HG03439 (cell line): ENCODE measurements around the gene SMPDL3A.
"Not testable (repeated sequence)": the region's sequence is repeated elsewhere in the genome, so short reads cannot be mapped to it uniquely, and the experiment has no call there.

Source experiments
- ATAC-seq: cut with Tn5 transposase; IDR thresholded peaks from one replicate; pipeline ENCODE4 v1.9.1; 2021; ENCODE audit warnings: mild to moderate bottlenecking, moderate library complexity; ENCODE audit not compliant: unreplicated experiment

The SMPDL3A gene

GRCh38 chr6:122789182-122790027, at the start of gene SMPDL3A:
TSS of gene SMPDL3A (plus strand) at chr6:122789258. CDS start at chr6:122789347, 89 bp downstream.
- ATAC-seq, result peak; percentile 59

- no peak for ATAC-seq
Measured at GRCh38 chr6:122740091-122740490, 49.0 kb upstream of the SMPDL3A start.

GRCh38 chr6:122740936-122741335, 48.1 kb upstream of the SMPDL3A start:
- ATAC-seq, result no peak

GRCh38 chr6:122744247-122744646, 44.8 kb upstream of the SMPDL3A start:
- not testable (repeated sequence) for ATAC-seq

- not testable (repeated sequence) for ATAC-seq
Measured at GRCh38 chr6:122744856-122745255, 44.2 kb upstream of the SMPDL3A start.

GRCh38 chr6:122746688-122747087, 42.4 kb upstream of the SMPDL3A start:
- no peak for ATAC-seq

- ATAC-seq, result no peak
Measured at GRCh38 chr6:122747573-122747972, 41.5 kb upstream of the SMPDL3A start.

- ATAC-seq, result not testable (repeated sequence)
Measured at GRCh38 chr6:122748945-122749344, 40.1 kb upstream of the SMPDL3A start.

GRCh38 chr6:122749451-122750050, 39.5 kb upstream of the SMPDL3A start:
- ATAC-seq, result no peak

GRCh38 chr6:122751326-122751725, 37.7 kb upstream of the SMPDL3A start:
- peak; percentile 78 for ATAC-seq

GRCh38 chr6:122752459-122752858, 36.6 kb upstream of the SMPDL3A start:
- no peak for ATAC-seq

- no peak for ATAC-seq
Measured at GRCh38 chr6:122753000-122753687, 35.9 kb upstream of the SMPDL3A start.

GRCh38 chr6:122753688-122754056, 35.4 kb upstream of the SMPDL3A start:
- no peak for ATAC-seq

GRCh38 chr6:122754191-122754731, 34.8 kb upstream of the SMPDL3A start:
- ATAC-seq, result no peak

- no peak for ATAC-seq
Measured at GRCh38 chr6:122755901-122756300, 33.2 kb upstream of the SMPDL3A start.

- ATAC-seq, result peak; percentile 97
Measured at GRCh38 chr6:122758927-122759334, 30.1 kb upstream of the SMPDL3A start.

GRCh38 chr6:122760330-122760729, 28.7 kb upstream of the SMPDL3A start:
- no peak for ATAC-seq

GRCh38 chr6:122766256-122766655, 22.8 kb upstream of the SMPDL3A start:
- ATAC-seq, result no peak

GRCh38 chr6:122770835-122771601, 18.0 kb upstream of the SMPDL3A start:
- ATAC-seq, result no peak

GRCh38 chr6:122772724-122773415, 16.2 kb upstream of the SMPDL3A start:
- no peak for ATAC-seq
